Stimulated activated CD4-positive, alpha-beta T cell treated with anti-CD3 and anti-CD28 coated beads, Interleukin-4, amount 100 ng/mL, for 24 hours (primary cell): ENCODE results near the gene RTL1.

ENCODE experiments used
- DNase-seq: peaks from one replicate; pipeline ENCODE4 v3.0.0-alpha.2; 2020

Gene RTL1

GRCh38 chr14:100881211-100882025 is 22.1 kb downstream of the RTL1 start:
- DNase-seq: no peak

- DNase-seq: no peak
Observed at GRCh38 chr14:100880271-100881101, 23.0 kb downstream of the RTL1 start.

GRCh38 chr14:100879782-100880181 is 23.7 kb downstream of the RTL1 start:
- no peak for DNase-seq

GRCh38 chr14:100879194-100879593 is 24.3 kb downstream of the RTL1 start:
- no peak for DNase-seq

DNA sequence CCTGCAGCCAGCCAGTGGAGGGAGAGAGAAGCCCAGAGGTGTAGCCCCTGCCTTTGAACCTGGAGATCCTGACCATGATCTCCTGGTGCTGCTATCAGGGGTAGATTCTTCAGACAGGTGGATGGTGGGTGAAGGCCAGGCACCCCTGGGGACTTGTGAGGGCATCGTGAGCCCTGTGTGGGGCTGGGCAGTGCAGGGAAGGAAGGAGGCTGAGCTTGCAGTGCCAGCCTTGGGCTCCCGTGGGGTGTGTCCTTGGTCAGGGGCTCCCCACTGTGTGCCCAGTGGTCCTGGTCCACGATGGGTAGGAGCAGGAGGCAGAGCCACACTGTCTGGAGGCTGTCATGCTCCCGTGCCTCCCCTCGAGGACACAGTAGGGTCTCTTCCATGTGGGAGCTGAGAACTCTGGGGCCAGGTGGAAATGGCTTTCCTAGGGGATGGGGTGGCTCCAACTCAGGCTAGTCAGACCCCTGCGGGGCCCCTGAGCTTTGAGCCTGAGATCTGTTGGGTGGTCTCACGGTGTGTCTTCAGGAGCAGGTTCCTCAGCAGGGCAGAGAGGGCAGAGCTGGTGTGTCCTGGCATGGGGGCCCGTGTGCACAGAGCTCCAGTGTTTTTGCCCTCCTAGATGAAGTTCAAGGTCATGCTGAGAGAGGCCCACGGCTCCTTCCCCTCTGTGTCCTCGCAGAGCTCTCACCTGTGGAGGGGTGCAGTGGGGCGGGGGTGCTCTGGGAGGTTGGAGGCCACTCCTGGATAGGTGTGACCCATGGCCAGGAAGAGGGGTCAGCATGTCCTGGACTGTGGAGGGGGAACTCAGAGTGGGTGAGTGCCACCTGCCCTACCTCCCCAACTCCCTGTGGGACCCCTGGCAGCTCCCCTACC is 25.0 kb downstream of the RTL1 start:
- DNase-seq: no peak

- no peak for DNase-seq
Observed at GRCh38 chr14:100875861-100876590, 27.5 kb downstream of the RTL1 start.

GRCh38 chr14:100875126-100875525 is 28.4 kb downstream of the RTL1 start:
- no peak for DNase-seq

DNA sequence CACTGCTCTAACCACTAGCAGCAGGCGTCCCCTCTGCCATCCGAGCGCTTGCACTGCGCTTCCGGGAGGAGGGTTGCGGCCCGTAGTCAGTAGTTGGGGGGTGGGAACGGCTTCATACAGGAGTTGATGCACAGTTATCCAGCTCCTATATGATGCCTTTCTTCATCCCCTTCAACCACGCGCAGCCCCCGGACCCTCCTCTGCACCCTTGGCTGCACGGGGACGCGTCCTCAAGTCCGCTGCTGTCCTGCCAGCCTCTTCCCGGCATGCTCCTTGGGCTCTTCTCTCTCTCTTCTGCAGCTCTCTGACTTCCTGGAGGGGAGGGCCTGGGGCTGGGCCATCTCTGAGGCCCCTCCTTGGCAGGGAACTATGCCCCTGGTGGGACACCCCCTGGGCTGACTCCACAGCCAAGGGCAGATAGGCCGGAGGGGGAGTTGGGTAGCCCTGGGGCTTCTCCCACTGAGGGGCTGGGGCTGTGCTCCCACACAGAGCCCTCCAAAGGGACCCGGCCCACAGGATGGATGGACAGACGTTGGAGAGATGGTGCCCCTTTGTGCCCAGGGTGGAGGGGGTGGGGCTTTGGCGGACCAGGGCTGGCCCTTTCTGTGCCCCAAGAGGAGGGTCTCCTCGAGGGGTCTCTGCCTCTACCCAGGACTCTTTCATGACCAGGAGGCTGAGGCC is 29.0 kb downstream of the RTL1 start:
- no peak for DNase-seq

DNA sequence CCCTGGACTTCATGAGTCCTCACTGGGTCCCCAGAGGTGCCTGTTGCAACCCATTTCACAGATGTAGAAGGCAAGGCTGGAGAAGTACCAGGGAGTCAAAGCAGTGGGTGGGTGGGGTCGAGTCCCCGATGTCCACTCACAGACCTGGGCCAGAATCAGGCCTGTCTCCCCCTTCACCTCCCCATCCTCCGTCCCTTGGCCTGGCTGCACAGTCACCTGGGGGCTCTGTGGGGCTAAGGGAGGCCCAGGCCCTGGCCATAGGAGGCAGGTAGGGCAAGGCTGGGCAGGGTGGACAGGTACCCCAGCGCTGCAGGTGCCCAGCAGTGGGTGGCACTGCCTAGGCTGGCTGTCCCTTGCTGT is 29.5 kb downstream of the RTL1 start:
- no peak for DNase-seq

GRCh38 chr14:100873096-100873482 is 30.4 kb downstream of the RTL1 start:
- no peak for DNase-seq

DNA sequence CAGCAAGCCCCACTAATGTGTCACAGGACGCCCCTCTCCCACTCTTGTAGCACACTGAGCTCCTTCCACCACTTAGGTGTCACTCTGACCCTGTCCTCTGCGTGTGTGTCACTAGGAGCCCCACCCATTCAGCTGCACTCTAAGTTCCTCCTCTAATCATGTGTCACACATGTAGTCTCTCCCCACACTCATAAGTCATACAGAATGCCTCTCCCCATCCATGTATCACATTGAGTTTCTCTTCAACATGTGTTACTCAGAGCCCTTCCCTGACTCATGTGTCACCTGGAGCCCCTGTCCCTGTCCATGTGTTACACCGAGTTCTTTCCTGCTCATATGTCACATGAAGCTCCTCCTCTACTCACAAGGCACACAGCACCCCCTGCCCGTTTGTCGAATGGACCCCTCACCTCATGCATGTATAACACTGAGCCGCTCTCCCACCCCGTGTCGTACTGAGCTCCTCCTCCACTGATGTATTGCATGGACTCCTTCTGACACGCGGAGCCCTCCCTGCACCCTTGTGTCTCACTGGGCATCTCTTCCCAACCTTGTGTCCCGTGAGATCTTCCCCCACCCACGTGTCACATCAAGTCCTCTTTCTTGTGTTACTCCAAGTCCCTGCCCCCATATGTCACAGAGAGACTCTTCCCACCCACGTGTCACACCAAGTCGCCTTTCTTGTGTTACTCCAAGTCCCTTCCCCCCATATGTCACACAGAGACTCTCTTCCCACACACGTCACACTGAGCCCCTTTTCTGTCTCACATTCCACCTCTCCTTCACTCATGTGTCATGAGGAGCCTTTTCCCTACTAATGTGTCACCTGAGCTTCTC is 31.0 kb downstream of the RTL1 start:
- no peak for DNase-seq

DNA sequence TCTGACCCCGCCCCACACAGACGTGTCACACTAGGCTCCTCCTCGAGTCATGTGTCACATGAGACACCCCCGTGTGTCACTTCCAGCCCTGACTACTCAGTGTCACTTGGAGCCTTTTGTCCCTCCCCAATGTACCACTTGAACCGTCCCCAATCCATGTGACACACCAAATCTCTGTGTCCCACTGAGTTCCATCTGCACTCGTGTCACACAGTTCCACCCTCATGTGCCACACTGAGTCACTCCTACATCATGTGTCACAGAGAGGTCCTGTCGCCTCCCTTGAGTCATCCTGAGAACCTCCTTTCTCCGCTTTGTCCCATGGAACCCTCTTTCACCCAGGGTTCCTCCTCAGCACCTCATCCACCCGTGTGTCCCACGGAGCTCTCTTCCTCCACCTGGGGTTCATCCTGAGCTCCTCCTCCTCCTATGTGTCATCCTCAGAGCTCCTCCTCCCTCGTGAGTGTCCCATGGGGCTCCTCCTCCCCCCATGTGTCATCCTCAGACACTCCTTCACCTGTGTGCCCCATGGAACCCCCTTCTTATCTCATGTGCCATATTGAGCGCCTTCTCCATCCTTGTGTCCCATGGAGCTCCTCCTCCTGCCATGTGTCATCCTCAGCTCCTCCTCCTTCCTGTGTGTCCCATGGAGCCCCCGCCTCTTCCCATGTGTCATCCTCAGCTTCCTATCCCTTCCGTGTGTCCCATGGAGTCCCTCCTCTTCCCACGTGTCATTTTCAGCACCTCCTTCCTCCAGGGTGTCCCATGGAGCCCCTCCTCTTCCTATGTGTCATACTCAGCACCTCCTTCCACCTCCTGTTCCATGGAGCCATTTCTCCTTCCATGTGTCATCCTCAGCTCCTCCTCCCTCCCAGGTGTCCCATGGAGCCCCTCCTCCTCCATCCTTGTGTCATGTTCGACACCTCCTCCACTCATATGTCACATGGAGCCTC is 32.0 kb downstream of the RTL1 start:
- no peak for DNase-seq

DNA sequence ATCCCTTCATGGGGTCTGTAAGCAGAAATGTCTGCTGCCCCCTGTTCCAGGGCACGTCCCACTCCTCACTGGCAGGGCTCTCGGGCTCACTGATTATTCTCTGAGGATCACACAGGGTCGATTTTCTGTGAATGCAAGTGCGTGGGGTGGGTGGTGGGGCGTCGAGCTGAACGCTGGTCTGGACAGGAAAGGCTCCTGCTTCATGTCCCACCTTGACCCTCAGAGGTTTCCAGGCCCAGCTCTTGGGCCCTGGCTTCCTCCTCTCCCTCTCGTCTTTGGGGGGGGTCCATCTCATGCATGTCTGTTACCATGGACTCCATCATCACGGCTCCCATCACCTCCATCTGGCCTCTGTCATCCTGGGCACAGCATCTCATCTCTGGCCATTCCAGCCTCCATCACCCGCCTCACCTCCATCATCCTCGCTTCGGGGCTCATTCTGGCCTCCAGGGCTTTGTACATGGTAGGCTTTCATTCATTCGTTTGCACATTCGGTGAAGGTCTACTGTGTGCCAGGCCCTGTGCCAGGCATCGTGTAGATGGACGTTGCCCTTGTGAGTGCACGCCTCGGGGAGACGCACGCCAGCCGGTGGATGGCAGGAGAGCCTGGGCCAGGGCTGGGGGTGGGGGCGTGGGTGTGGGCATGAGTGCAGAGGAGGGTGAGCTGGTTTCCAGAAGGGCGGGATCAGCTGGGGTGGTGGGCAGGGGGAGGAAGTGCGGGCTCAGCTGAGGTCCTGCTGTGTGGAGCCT is 34.7 kb downstream of the RTL1 start:
- no peak for DNase-seq

GRCh38 chr14:100867631-100868315 is 35.7 kb downstream of the RTL1 start:
- no peak for DNase-seq

DNA sequence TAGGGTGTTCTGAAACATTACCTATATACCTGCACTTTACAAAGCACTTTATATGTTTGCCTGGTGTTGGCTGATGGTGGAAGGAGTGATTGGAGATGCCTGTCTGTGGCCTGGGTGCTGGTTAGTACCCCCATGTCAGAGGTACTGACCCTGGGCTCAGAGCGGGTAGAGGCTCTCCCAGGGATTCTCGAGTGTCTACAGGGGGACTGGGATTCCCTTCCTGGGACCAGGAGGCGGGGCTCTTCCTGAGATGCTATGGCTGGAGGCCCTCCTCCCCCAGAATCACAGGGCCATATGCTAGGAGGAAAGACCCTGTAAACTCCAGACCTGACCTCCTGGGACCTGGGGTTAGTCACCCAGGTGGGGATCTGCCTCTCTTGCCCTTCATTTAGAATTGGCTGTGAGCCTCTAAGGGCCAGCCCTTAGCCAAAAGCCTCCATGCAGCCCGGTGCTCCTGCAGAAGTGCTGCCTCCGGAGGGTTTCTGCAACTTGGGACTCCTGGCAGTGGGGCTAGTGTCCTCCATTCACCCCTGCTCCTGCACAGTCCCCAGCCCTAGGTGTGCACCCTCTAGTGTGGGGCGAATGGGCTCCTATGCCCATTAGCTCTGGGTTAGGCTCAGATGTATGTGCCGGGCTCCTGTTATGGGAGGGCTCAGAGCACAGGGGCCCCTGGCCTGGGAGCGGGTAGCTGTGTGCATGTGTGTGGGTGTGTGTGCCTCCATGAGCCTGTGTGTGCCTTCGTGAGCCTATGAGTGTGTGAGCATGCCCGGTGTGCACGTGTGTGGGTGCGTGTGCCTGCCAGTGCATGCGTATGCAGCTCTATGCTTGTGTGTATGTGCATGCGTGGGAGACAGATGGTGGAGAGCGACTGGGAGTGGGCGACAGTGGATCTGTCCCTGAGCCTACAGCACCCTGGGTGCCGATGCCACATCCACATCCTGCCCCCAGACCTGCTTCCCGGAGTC is 36.6 kb downstream of the RTL1 start:
- DNase-seq: no peak

- no peak for DNase-seq
Observed at GRCh38 chr14:100865682-100866591, 37.6 kb downstream of the RTL1 start.
